Tibial nerve (tissue), 4 donors: ENCODE measurements around the gene RELCH.

Source experiments
- CTCF ChIP-seq, 5 experiments: fragments of 200-600 bp in 3 of 5; fragments of 450-650 bp in 2 of 5; sonication (generic) in 3 of 5; IDR thresholded peaks; one replicate each; pipeline ENCODE4 v1.5.1; 2016 to 2019; ENCODE audit warnings: antibody characterized with exemption in 5 of 5, mild to moderate bottlenecking in 3 of 5, moderate library complexity in 2 of 5
- EP300 ChIP-seq, 2 donors: sonication (generic); formaldehyde crosslinking; IDR thresholded peaks; one replicate each; pipeline ENCODE4 v1.6.1; 2017; ENCODE audit warnings: antibody characterized with exemption in 2 of 2, mild to moderate bottlenecking in 1 of 2
- POLR2A ChIP-seq, 2 donors: fragments of 450-650 bp; IDR thresholded peaks; one replicate each; pipeline ENCODE4 v1.6.1; 2017; ENCODE audit warnings: antibody characterized with exemption in 2 of 2, mild to moderate bottlenecking in 2 of 2, moderate library complexity in 2 of 2

- TF ChIP-seq CTCF (IDR thresholded peaks at IDR 0.05): no peak
- no peak for TF ChIP-seq POLR2A (IDR thresholded peaks at IDR 0.05)
- no peak for TF ChIP-seq EP300 (IDR thresholded peaks at IDR 0.05)
Observed at GRCh38 chr18:62340996-62341395, 153.9 kb downstream of the RELCH start.
